Gastrocnemius medialis (tissue), 4 donors: ENCODE measurements around the gene PP2D1. TPM values are rescaled to one million over a fixed set of nuclear protein-coding genes. Genes with fewer than 3 reads are reported as not detected.

Experiments
- ATAC-seq, 2 donors: fragments of 150-250 bp; one replicate each; pipeline ENCODE4 v1.9.1; 2016
- DNase-seq, 2 donors: peaks; one replicate each; pipeline ENCODE4 v3.0.0-alpha.2; 2019
- H3K27ac ChIP-seq, 4 donors: fragments of 200-600 bp; sonication (generic); 1 replicate in 1 of 4; 2 replicates in 3 of 4; pipeline ENCODE4 v1.5.1; 2016 to 2018; ENCODE audit warnings: mild to moderate bottlenecking in 2 of 4, moderate library complexity in 1 of 4
- H3K27me3 ChIP-seq, 3 donors: fragments of 200-600 bp; sonication (generic) in 2 of 3; 1 replicate in 1 of 3; 2 replicates in 2 of 3; pipeline versions ENCODE4 v1.5.1 to v1.6.0; 2016 to 2019; ENCODE audit warnings: mild to moderate bottlenecking in 1 of 3, moderate library complexity in 1 of 3
- H3K36me3 ChIP-seq, 2 donors: fragments of 200-600 bp; sonication (generic) in 1 of 2; one replicate each; pipeline ENCODE4 v1.5.1; 2017 to 2018
- H3K4me1 ChIP-seq, 2 donors: fragments of 200-600 bp; sonication (generic) in 1 of 2; one replicate each; pipeline ENCODE4 v1.5.1; 2016 to 2017; ENCODE audit warnings: mild to moderate bottlenecking in 2 of 2
- H3K4me3 ChIP-seq, 4 donors: fragments of 200-600 bp; sonication (generic) in 3 of 4; 1 replicate in 1 of 4; 2 replicates in 3 of 4; pipeline ENCODE4 v1.5.1; 2016 to 2019; ENCODE audit warnings: mild to moderate bottlenecking in 2 of 4
- H3K9me3 ChIP-seq, 3 donors: fragments of 200-600 bp; sonication (generic) in 2 of 3; 1 replicate in 1 of 3; 2 replicates in 2 of 3; pipeline ENCODE4 v1.5.1; 2016 to 2019
- POLR2A ChIP-seq, 2 donors: fragments of 450-650 bp; IDR thresholded peaks; one replicate each; pipeline ENCODE4 v1.6.1; 2017; ENCODE audit warnings: antibody characterized with exemption in 2 of 2, mild to moderate bottlenecking in 2 of 2, moderate library complexity in 2 of 2
- in situ Hi-C, 4 donors: fragments of 200-750 bp; cut with MboI; loops; one replicate each; pipeline versions ENCODE4 v1.15.0 to v1.8.0; 2017; ENCODE audit warnings: low sequenced_read_pairs in 4 of 4
- intact Hi-C: fragments of 100-400 bp; cut with DNase I; formaldehyde crosslinking; loops from one replicate; pipeline ENCODE4 v1.15.1; 2023; ENCODE audit warnings: low total_unique reads
- total RNA-seq, 4 donors: library from RNA; depleted of rRNA; stranded (reverse); fragments of >200 nt; gene quantifications; one replicate each; pipeline versions ENCODE4 v1.1.0 to v1.2.3, GENCODE V29; 2016
- TF ChIP-seq, protein P1 (sequence below), 5 experiments: fragments of 450-650 bp in 3 of 5; fragments of 200-600 bp in 2 of 5; sonication (generic) in 2 of 5; IDR thresholded peaks in 4 of 5; conservative IDR thresholded peaks in 1 of 5; 1 replicate in 4 of 5; 2 replicates in 1 of 5; pipeline ENCODE4 v1.5.1; 2016 to 2019; ENCODE audit warnings: antibody characterized with exemption in 5 of 5, mild to moderate bottlenecking in 3 of 5, moderate library complexity in 3 of 5

PP2D1 gene
- not detected for total RNA-seq

GRCh38 chr3:20012164-20012563 lies at the start of gene PP2D1:
PP2D1 (minus strand) TSS chr3:20012264; CDS start chr3:20012072, 192 bp downstream.
- in situ Hi-C loops (no loop called here), intact Hi-C loops (no loop called here)
- TF ChIP-seq POLR2A (IDR thresholded peaks at IDR 0.05), result no peak
- TF ChIP-seq, protein P1, sequence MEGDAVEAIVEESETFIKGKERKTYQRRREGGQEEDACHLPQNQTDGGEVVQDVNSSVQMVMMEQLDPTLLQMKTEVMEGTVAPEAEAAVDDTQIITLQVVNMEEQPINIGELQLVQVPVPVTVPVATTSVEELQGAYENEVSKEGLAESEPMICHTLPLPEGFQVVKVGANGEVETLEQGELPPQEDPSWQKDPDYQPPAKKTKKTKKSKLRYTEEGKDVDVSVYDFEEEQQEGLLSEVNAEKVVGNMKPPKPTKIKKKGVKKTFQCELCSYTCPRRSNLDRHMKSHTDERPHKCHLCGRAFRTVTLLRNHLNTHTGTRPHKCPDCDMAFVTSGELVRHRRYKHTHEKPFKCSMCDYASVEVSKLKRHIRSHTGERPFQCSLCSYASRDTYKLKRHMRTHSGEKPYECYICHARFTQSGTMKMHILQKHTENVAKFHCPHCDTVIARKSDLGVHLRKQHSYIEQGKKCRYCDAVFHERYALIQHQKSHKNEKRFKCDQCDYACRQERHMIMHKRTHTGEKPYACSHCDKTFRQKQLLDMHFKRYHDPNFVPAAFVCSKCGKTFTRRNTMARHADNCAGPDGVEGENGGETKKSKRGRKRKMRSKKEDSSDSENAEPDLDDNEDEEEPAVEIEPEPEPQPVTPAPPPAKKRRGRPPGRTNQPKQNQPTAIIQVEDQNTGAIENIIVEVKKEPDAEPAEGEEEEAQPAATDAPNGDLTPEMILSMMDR (IDR thresholded peaks at IDR 0.05 in 4 of 5, conservative IDR thresholded peaks at IDR 0.05 in 1 of 5), result no peak

DNA sequence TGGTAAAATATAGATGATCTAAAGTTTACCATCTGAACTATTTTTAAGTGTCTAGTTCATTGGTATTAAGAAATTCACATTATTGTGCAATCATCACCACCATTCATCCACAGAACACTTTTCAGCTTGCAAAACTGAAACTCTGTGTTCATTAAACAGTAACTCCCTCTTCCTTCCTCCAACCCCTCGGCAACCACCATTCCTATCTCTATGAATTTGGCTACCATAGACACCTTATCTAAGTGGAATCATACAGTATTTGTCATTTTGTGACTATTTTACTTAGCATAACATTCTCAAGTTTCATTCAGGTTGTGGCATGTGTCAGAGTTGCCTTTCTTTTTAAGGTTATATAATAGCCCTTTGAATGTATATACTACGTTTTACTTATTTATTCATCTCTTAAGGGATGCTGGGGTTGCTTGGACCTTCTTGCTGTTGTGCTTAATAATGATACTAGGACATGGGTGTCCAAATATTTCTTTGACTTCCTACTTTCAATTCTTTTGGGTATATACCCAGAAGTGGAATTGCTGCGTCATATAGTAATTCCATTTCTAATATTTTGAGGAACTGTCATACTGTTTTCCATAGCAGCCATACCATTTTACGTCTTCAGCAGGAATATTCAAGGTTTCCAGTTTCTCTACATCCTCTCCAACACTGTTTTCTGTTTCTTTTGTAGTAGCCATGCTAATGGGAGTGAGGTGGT lies 49.1 kb upstream of the PP2D1 start:
- Histone ChIP-seq H3K9me3 (no peaks in the 10 kb centered on the region), H3K4me1 (peaks cover 47 to 49% of the 10 kb centered on the region in 2 donors), H3K4me3 (peak overlapping the region in 2 of 4 donors; percentile 11 to 26), H3K27me3 (no peaks in the 10 kb centered on the region), H3K36me3 (no peaks in the 10 kb centered on the region), H3K27ac (peak overlapping the region; percentile 63 to 79 (median 68))
- no peak for DNase-seq
- in situ Hi-C loops, result no loop called here
- intact Hi-C loops, result no loop called here
- peak; percentile 66 to 70 for ATAC-seq
- TF ChIP-seq, protein P1 (IDR thresholded peaks at IDR 0.05 in 4 of 5, conservative IDR thresholded peaks at IDR 0.05 in 1 of 5), result no peak
- TF ChIP-seq POLR2A (IDR thresholded peaks at IDR 0.05), result no peak

More at GRCh38 chr3:20012164-20012563, at the start of gene PP2D1:
- Histone ChIP-seq H3K27me3 (no peaks in the 10 kb centered on the region), H3K36me3 (no peaks in the 10 kb centered on the region), H3K4me1 (no peaks in the 10 kb centered on the region), H3K9me3 (no peaks in the 10 kb centered on the region), H3K27ac (no peak within 1 kb of the TSS), H3K4me3 (no peak within 1 kb of the TSS)
- ATAC-seq, result no peak
- DNase-seq, result no peak

- no peak overlapping the region for H3K4me3 ChIP-seq
- no peak for DNase-seq
- H3K4me1 ChIP-seq, result peaks cover 51 to 54% of the 10 kb centered on the region in 2 donors
- H3K36me3 ChIP-seq, result no peaks in the 10 kb centered on the region
- H3K27ac ChIP-seq, result peak overlapping the region in 3 of 4 donors; percentile 68 to 79 (median 69)
- intact Hi-C loops, result no loop called here
- H3K9me3 ChIP-seq, result no peaks in the 10 kb centered on the region
- no peak for ATAC-seq
- in situ Hi-C loops, result no loop called here
- no peaks in the 10 kb centered on the region for H3K27me3 ChIP-seq
- TF ChIP-seq POLR2A (IDR thresholded peaks at IDR 0.05), result no peak
- TF ChIP-seq, protein P1 (IDR thresholded peaks at IDR 0.05 in 4 of 5, conservative IDR thresholded peaks at IDR 0.05 in 1 of 5), result no peak
These were observed 47.9 kb upstream of the PP2D1 start for GRCh38 chr3:20059929-20060328.

- intact Hi-C loops (no loop called here), in situ Hi-C loops (no loop called here)
- no peaks in the 10 kb centered on the region for H3K9me3 ChIP-seq
- no peaks in the 10 kb centered on the region for H3K36me3 ChIP-seq
- TF ChIP-seq POLR2A (IDR thresholded peaks at IDR 0.05), result no peak
- TF ChIP-seq, protein P1 (IDR thresholded peaks at IDR 0.05 in 4 of 5, conservative IDR thresholded peaks at IDR 0.05 in 1 of 5), result no peak
- no peak overlapping the region for H3K4me3 ChIP-seq
- ATAC-seq, result no peak
- peak overlapping the region; percentile 80 to 86 (median 84) for H3K27ac ChIP-seq
- peaks cover 48 to 54% of the 10 kb centered on the region in 2 donors for H3K4me1 ChIP-seq
- H3K27me3 ChIP-seq, result no peaks in the 10 kb centered on the region
- DNase-seq, result no peak
These were observed 45.6 kb upstream of the PP2D1 start for GRCh38 chr3:20057612-20058180.
